GM19035 (cell line): ENCODE data around the gene IKZF4.
"Not testable (repeated sequence)": the region's sequence is repeated elsewhere in the genome, so short reads cannot be mapped to it uniquely, and the experiment has no call there.

ENCODE experiments used
- ATAC-seq: cut with Tn5 transposase; IDR thresholded peaks from one replicate; pipeline ENCODE4 v1.9.1; 2021; ENCODE audit not compliant: unreplicated experiment

The IKZF4 gene

GRCh38 chr12:56038022-56038655 is 17.3 kb downstream of the IKZF4 start:
- no peak for ATAC-seq

DNA sequence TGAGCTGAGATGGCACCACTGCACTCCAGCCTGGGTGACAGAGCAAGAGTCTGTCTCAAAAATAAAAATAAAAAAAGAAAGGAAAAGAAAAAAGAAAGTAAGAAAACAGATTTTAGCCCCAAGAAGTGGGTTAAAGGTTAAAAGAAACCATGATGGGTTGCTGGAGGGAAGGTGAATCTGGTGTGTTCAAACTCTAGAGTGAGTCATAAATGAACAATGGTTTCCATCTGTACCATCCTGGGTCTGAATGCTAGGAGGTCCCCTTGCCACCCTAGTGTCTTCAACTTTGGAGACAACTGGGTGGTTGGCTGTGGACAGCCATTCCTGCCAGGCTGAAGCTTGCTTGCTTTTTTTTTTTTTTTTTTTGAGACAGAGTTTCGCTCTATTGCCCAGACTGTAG is 19.3 kb downstream of the IKZF4 start:
- no peak for ATAC-seq

DNA sequence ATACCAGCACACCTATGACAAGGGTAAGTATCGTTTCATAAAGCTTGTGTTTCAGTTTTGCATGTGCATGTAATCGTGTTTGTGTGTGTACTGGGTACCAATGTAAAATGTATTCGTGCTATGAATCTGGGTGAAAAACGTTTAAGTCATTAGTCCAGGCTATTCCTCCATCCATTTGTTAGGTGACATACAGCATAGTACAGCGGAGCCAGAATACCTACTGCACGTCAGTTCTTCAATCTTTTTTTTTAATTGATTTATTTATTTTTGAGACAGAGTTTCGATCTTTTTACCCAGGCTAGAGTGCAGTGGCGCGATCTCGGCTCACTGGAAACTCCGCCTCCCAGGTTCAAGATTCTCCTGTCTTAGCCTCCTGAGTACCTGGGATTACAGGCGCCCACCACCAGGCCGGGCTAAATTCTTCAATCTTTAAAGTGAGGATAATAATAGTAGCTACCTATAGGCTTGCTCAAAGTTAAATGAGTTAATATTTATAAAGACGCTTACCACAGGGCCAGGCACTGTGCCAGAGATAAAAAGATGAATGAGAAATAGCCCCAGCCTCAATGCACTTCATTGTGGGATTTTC is 20.2 kb downstream of the IKZF4 start:
- no peak for ATAC-seq

DNA sequence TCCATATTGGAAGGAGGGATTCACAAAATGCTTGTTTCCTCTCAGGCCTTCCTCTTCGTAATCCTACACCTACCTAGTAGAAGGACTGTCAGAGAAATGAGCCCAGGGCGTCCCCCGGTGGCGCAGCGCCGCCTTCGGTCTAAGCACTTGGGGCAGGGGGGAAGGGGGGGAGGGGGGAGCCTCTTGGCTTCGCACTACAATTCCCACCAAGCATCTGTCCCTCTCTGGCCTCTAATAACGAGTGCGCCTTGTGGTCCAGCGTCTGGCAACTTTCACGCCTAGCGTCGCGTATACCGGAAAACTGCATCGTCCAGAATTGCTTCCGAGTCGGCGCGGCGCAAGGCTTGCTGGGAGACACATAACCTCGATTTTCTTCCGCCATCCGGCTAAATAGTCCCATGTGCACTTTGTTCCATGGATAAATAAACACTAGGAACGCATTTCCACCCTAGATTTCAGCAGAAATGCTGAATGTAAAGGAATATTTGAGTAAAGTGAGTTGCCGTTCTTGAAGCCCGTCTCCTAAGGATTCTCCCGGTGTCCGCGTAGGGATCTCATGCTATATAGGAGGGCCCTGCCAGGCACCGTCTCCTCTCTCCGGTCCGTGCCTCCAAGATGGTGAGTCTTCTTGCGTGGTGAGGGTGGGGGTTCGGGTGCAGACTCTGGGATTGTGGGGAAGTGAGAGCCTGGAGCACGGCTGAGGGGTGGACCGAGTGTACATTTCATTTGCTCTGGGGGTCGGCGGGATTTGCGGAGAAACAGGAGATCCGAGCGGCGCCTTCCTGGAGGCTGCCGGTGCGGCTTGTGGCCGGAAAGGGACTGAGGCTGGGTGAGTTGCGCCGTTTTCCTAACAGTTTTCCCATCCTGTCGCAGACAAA is 20.9 kb downstream of the IKZF4 start, which contains the start of gene RPS26:
Gene RPS26 (plus strand): TSS at position 367 of the 878 bp plus-strand sequence. CDS start 249 bp downstream, at position 616.
- peak; percentile 94 for ATAC-seq

DNA sequence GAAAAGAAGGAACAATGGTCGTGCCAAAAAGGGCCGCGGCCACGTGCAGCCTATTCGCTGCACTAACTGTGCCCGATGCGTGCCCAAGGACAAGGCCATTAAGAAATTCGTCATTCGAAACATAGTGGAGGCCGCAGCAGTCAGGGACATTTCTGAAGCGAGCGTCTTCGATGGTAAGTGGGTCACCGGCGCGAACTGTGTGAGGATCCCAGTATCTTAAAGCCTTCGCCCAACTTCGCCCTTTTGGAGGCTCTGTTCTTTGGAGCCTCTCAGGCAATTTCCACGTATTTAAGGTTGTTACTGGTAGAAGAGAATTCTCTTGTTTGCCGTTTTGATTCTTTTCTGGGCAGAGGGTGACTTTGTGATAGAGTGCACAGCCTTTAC is 21.6 kb downstream of the IKZF4 start:
- ATAC-seq, result not testable (repeated sequence)

- ATAC-seq, result no peak
Measured at GRCh38 chr12:56042843-56043242, 22.0 kb downstream of the IKZF4 start.

DNA sequence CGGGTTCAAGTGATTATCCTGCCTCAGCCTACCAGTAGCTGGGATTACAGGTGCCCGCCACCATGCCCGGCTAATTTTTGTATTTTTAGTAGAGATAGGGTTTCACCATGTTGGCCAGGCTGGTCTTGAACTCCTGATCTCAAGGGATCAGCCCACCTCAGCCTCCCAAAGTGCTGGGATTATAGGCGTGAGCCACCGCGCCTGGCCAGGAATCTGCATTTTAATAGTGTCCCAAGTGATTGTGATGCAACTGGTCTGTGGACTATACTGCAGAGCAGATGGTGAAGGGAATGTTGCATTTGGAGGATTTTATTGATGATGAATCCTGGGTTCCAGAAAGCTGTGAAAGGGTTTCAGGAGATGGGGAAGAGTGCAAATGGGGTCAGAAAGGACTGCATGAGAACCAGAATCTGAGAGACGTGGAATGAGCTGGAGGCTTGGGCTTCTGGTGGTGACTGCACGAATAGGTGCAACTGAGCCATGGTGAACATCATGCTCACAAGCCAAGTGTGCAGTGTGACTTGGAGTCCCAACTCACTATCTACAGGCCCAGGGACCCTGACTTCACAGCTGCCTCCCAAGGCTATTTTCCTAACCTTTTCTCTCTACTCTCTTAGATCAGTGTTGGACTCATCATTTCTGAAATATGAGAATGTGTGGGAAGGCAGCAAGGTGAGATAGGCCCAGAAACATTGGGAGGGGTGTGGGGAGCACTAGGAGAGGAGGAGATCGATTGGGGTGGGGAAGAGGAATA is 25.4 kb downstream of the IKZF4 start:
- no peak for ATAC-seq

DNA sequence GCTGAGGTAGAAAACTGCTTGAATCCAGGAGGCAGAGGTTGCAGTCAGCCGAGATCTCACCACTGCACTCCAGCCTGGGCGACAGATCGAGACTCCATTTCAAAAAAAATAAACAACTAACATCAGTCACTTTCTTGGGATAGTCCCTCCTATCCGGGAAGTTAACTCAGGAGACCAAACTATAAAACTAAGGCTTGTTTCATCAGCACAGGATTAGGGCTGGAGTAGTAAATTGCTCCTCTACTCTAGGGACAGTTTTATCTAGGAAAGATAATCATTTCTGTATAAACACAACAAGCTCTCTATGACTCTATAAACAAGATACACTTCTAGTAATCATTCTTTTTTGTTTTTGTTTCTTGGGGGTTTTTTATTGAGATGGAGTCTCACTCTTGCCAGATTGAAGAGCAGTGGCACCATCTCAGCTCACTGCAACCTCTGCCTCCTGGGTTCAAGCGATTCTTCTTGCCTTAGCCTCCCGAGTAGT is 32.6 kb downstream of the IKZF4 start:
- no peak for ATAC-seq

DNA sequence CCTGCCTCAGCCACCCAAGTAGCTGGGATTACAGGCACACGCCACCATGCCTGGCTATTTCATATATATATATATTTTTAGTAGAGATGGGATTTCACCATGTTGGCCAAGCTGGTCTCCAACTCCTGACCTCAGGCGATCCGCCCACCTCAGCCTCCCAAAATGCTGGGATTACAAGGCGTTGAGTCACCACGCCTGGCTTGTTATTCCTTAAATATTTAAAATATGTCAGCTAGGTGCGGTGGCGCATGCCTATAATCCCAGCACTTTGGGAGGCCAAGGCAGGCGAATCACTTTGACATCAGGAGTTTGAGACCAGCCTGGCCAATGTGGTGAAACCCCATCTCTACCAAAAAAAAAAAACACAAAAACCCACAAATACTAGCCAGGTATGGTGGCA is 39.1 kb downstream of the IKZF4 start:
- not testable (repeated sequence) for ATAC-seq

- ATAC-seq, result no peak
Measured at GRCh38 chr12:56061982-56062381, 41.1 kb downstream of the IKZF4 start.

GRCh38 chr12:56062996-56063395 is 42.2 kb downstream of the IKZF4 start:
- ATAC-seq, result no peak

DNA sequence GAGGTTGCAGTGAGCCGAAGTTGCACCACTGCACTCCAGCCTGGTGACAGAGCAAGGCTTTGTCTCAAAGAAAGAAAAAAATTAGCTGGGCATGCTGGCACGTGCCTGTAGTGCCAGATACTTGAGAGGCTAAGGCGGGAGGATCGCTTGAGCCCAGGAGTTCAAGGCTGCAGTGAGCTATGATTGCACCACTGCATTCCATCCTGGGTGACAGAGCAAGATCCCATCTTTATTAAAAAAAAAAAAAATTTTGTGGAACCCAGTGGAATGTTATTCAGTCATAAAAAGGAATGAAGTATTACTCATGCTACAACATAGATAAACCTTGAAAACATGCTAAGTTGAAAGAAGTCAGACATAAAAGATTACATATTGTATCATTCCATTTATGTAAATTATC is 50.8 kb downstream of the IKZF4 start:
- no peak for ATAC-seq

- no peak for ATAC-seq
Measured at GRCh38 chr12:56074396-56074795, 53.6 kb downstream of the IKZF4 start.

GRCh38 chr12:56077966-56078365 is 57.1 kb downstream of the IKZF4 start:
- ATAC-seq, result not testable (repeated sequence)

- no peak for ATAC-seq
Measured at GRCh38 chr12:56078427-56078826, 57.6 kb downstream of the IKZF4 start.

DNA sequence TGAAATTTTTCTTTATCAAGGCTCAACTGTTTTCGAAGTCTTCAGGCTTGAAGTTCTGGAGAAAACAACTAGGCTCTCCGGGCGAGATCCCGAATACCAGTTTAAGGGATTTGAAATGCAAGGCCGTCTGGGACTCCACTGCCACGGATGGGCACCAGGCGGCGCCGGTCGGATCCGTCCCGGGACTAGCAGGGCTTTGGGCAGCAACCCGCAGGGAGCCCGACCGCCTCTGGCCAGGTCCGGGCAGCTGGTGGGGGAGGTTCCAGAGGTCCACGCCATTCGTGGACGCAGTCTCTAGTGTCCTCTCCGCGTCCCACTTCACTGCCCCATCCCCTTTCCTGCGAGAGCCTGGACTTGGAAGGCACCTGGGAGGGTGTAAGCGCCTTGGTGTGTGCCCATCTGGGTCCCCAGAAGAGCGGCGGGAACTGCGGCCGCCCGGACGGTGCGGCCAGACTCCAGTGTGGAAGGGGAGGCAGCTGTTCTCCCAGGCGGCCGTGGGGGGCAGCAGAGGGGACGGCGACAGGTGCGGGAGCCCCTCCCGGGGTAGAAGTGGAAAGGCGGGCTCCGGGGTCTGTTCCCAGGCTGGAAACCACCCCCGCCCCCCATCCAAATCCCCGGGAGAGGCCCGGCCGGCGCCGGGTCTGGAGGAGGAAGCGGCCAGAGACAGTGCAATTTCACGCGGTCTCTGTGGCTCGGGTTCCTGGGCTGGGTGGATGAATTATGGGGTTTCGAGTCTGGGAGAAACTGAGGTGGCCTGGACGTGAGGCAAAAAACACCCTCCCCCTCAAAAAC is 58.3 kb downstream of the IKZF4 start:
- ATAC-seq, result no peak

- no peak for ATAC-seq
Measured at GRCh38 chr12:56079723-56080555, 59.1 kb downstream of the IKZF4 start, which contains the start of gene ERBB3. Gene ERBB3, plus strand, starts transcription at chr12:56080165. Its CDS starts 136 bp downstream, at chr12:56080301.

GRCh38 chr12:56080556-56081138 is 59.8 kb downstream of the IKZF4 start:
- no peak for ATAC-seq
